ENCODE results near the gene DDX31. TPM values are rescaled to one million over a fixed set of nuclear protein-coding genes. Genes with fewer than 3 reads are reported as not detected.

The DDX31 gene
- total and polyA plus RNA-seq, 9 of the 15 experiments (the other 6 are each of a cell fraction or from before 2014, with no cell fraction given): 11.9 to 24.6 (median 22.2) TPM

DNA sequence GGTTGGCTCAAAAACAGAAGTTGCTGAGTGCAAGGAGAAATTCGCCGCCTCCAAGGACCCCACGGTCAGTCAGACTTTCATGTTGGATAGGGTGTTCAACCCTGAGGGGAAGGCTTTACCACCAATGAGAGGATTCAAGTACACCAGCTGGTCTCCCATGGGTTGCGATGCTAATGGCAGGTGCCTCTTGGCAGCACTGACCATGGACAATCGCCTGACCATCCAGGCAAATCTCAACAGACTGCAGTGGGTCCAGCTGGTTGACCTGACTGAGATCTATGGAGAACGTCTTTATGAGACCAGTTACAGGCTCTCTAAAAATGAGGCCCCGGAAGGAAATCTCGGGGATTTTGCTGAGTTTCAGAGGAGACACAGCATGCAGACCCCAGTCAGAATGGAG lies 8.2 kb upstream of the DDX31 start:
- TF ChIP-seq ZNF407 (IDR thresholded peaks at IDR 0.05; ENCODE audit: low read depth) (no peak), LARP7 (IDR thresholded peaks at IDR 0.05) (no peak), GATAD2A (IDR thresholded peaks at IDR 0.05) (no peak), ZNF707 (CRISPR knock-in tag; conservative IDR thresholded peaks at IDR 0.05) (no peak), FIP1L1 (IDR thresholded peaks at IDR 0.05; ENCODE audit: low read depth, low read length, poor library complexity, severe bottlenecking) (no peak), RBM22 (IDR thresholded peaks at IDR 0.05; ENCODE audit: low read depth, low read length, poor library complexity, severe bottlenecking) (no peak)
- TF ChIP-seq, protein P1, sequence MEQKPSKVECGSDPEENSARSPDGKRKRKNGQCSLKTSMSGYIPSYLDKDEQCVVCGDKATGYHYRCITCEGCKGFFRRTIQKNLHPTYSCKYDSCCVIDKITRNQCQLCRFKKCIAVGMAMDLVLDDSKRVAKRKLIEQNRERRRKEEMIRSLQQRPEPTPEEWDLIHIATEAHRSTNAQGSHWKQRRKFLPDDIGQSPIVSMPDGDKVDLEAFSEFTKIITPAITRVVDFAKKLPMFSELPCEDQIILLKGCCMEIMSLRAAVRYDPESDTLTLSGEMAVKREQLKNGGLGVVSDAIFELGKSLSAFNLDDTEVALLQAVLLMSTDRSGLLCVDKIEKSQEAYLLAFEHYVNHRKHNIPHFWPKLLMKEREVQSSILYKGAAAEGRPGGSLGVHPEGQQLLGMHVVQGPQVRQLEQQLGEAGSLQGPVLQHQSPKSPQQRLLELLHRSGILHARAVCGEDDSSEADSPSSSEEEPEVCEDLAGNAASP (IDR thresholded peaks at IDR 0.05): no peak
- H3K4me1 ChIP-seq (replicated peaks in 1 of 2; ENCODE audit: control insufficient read depth in 2 of 2, insufficient read depth in 2 of 2, low read length in 2 of 2): peaks cover 0 to under 1% of the 10 kb centered on the region in 2 experiments; a peak in 1 of 5 replicates
- H3K36me3 ChIP-seq (ENCODE audit: control insufficient read depth, insufficient read depth, low read length): peaks cover 79% of the 10 kb centered on the region
- no peak overlapping the region for H3K9ac ChIP-seq (ENCODE audit: insufficient read depth in 1 of 2, low read depth in 2 of 2, low read length in 2 of 2)
- no peaks in the 10 kb centered on the region for H3K9me1 ChIP-seq (ENCODE audit: control insufficient read depth, insufficient read depth, low read length)
- no peak overlapping the region for H3K4me3 ChIP-seq
- FAIRE-seq (no peak), DNase-seq (ENCODE audit: extremely low read depth in 1 of 4, low spot score in 3 of 4) (no peak), ATAC-seq (no peak)
- peaks cover 97% of the 10 kb centered on the region for H3K79me2 ChIP-seq (ENCODE audit: control insufficient read depth, insufficient read depth, low read length)
- intact Hi-C loops (cut with micrococcal nuclease) (no loop called here), in situ Hi-C loops (cut with MboI) (no loop called here)
- H3K27ac ChIP-seq (ENCODE audit: extremely low read depth, low read depth, low read length): no peak overlapping the region
- H3K4me2 ChIP-seq (ENCODE audit: insufficient read depth, low read length): no peak overlapping the region
- POLR2A ChIA-PET: interaction anchor here (0.7 kb wide), 1 partner anchor 16 kb away, joined by 3 read pairs; no protein-coding TSS in a partner anchor
- H3K9me3 ChIP-seq (replicated peaks; ENCODE audit: control insufficient read depth, insufficient read depth, low read depth, low read length): no peaks in the 10 kb centered on the region
- peaks cover 9% of the 10 kb centered on the region; the same call in 1 of the 2 replicates for H4K20me1 ChIP-seq (replicated peaks; ENCODE audit: control insufficient read depth, insufficient read depth, low read length)
- CTCF ChIA-PET (ENCODE audit: low intra/inter-chr PET ratio): no interaction called here
- H2AFZ ChIP-seq (ENCODE audit: low read depth, low read length): no peak overlapping the region
- H3K27me3 ChIP-seq (ENCODE audit: control insufficient read depth in 2 of 2, insufficient read depth in 2 of 2, low read length in 2 of 2): no peaks in the 10 kb centered on the region
- BruUV-seq (replicated peaks): no TSS peak
- 92% methylated on average over 8 of the region's 8 CpGs for WGBS (ENCODE audit: insufficient coverage, low coverage, missing lambda C conversion rate)
